GM18951 (cell line): ENCODE measurements around the gene KIF14.
"Not testable (repeated sequence)": the region's sequence is repeated elsewhere in the genome, so short reads cannot be mapped to it uniquely, and the experiment has no call there.

ENCODE experiments used
- POLR2A ChIP-seq: IDR thresholded peaks from 4 replicates; pipeline ENCODE4 v1.6.1; 2011; ENCODE audit warnings: mild to moderate bottlenecking; ENCODE audit not compliant: insufficient read length, insufficient read depth; ENCODE audit errors: extremely low read depth
- in situ Hi-C: fragments of 300-500 bp; cut with MboI; formaldehyde crosslinking; loops from one replicate; pipeline ENCODE4 v1.12.0; 2022; ENCODE audit warnings: low sequenced_read_pairs, mixed read lengths, inconsistent platforms; ENCODE audit not compliant: unreplicated experiment

The KIF14 gene

GRCh38 chr1:200546577-200546976 is 74.0 kb downstream of the KIF14 start:
- in situ Hi-C loops: no loop called here
- TF ChIP-seq POLR2A: no peak

GRCh38 chr1:200542162-200542561 is 78.4 kb downstream of the KIF14 start:
- in situ Hi-C loops: no loop called here
- no peak for TF ChIP-seq POLR2A

GRCh38 chr1:200540281-200540680 is 80.3 kb downstream of the KIF14 start:
- no peak for TF ChIP-seq POLR2A
- in situ Hi-C loops: no loop called here

- in situ Hi-C loops: no loop called here
- TF ChIP-seq POLR2A: no peak
Measured at GRCh38 chr1:200538179-200538578, 82.4 kb downstream of the KIF14 start.

- TF ChIP-seq POLR2A: no peak
- in situ Hi-C loops: no loop called here
Measured at GRCh38 chr1:200535605-200536004, 84.9 kb downstream of the KIF14 start.

- in situ Hi-C loops: no loop called here
- TF ChIP-seq POLR2A: no peak
Measured at GRCh38 chr1:200530623-200531261, 89.8 kb downstream of the KIF14 start.

GRCh38 chr1:200528858-200529606 is 91.5 kb downstream of the KIF14 start:
- in situ Hi-C loops: no loop called here
- no peak for TF ChIP-seq POLR2A

- no peak for TF ChIP-seq POLR2A
- in situ Hi-C loops: no loop called here
Measured at GRCh38 chr1:200527670-200528069, 92.9 kb downstream of the KIF14 start.

GRCh38 chr1:200526709-200527612 is 93.6 kb downstream of the KIF14 start:
- no peak for TF ChIP-seq POLR2A

GRCh38 chr1:200525090-200525987 is 95.2 kb downstream of the KIF14 start:
- no peak for TF ChIP-seq POLR2A
- in situ Hi-C loops: no loop called here

More at GRCh38 chr1:200526709-200527612, 93.6 kb downstream of the KIF14 start:
- in situ Hi-C loops: no loop called here

GRCh38 chr1:200524551-200524950 is 96.0 kb downstream of the KIF14 start:
- in situ Hi-C loops: not testable (repeated sequence)

GRCh38 chr1:200524092-200524491 is 96.5 kb downstream of the KIF14 start:
- TF ChIP-seq POLR2A: no peak

GRCh38 chr1:200520735-200521134 is 99.8 kb downstream of the KIF14 start:
- TF ChIP-seq POLR2A: no peak
- in situ Hi-C loops: no loop called here

More at GRCh38 chr1:200524092-200524491, 96.5 kb downstream of the KIF14 start:
- in situ Hi-C loops: no loop called here

GRCh38 chr1:200518524-200518923 is 102.0 kb downstream of the KIF14 start:
- no peak for TF ChIP-seq POLR2A
- in situ Hi-C loops: loop anchor here (10.0 kb wide), 1 partner anchor 834 kb away; no protein-coding TSS in a partner anchor
